MCF 10A (cell line): ENCODE measurements around the gene CACNA2D3. TPM values are rescaled to one million over a fixed set of nuclear protein-coding genes. Genes with fewer than 3 reads are reported as not detected.

Experiments used
- BruUV-seq: library from RNA; stranded (reverse); fragments of 400-500 nt; replicated peaks from 2 replicates; lab custom pipeline; 2021; lab: Mats Ljungman, UMichigan
- CTCF ChIA-PET: fragments of 300-600 bp; sonication (Branson Sonifier 250); formaldehyde crosslinking; extraction: SDS; loops from one replicate; lab custom pipeline; 2021; ENCODE audit warnings: antibody characterized with exemption, inconsistent platforms; lab: Yijun Ruan, JAX
- POLR2A ChIA-PET: fragments of 300-600, 350-650 bp; sonication (Branson Sonifier 250); formaldehyde crosslinking; extraction: SDS; loops from one replicate; lab custom pipeline; 2020; ENCODE audit warnings: antibody characterized with exemption, inconsistent platforms; lab: Yijun Ruan, JAX
- DNase-seq: peaks from one replicate; pipeline ENCODE4 v3.0.0-alpha.2; 2018; ENCODE audit not compliant: unreplicated experiment
- H3K27ac Mint-ChIP-seq: one replicate; pipeline ENCODE4 v1.8.0; 2022; ENCODE audit warnings: mild to moderate bottlenecking, low read depth, mixed read lengths; ENCODE audit not compliant: unreplicated experiment
- H3K27me3 Mint-ChIP-seq: one replicate; pipeline ENCODE4 v1.8.0; 2022; ENCODE audit warnings: mixed read lengths; ENCODE audit not compliant: insufficient read depth, unreplicated experiment
- H3K36me3 Mint-ChIP-seq: one replicate; pipeline ENCODE4 v1.8.0; 2022; ENCODE audit warnings: mild to moderate bottlenecking, moderate library complexity, mixed read lengths; ENCODE audit not compliant: insufficient read depth, unreplicated experiment
- H3K4me1 Mint-ChIP-seq: one replicate; pipeline ENCODE4 v1.8.0; 2022; ENCODE audit warnings: mixed read lengths; ENCODE audit not compliant: insufficient read depth, unreplicated experiment
- H3K4me3 Mint-ChIP-seq: one replicate; pipeline ENCODE4 v1.8.0; 2022; ENCODE audit warnings: mild to moderate bottlenecking, moderate library complexity, mixed read lengths; ENCODE audit not compliant: unreplicated experiment
- H3K9me3 Mint-ChIP-seq: one replicate; pipeline ENCODE4 v1.8.0; 2022; ENCODE audit warnings: mixed read lengths; ENCODE audit not compliant: unreplicated experiment
- CTCF ChIP-seq: fragments of 200-600 bp; IDR thresholded peaks from one replicate; pipeline ENCODE4 v1.8.0; 2022; ENCODE audit warnings: antibody characterized with exemption, mild to moderate bottlenecking; ENCODE audit not compliant: unreplicated experiment
- intact Hi-C: fragments of 100-400 bp; cut with micrococcal nuclease; formaldehyde crosslinking; loops from 2 replicates; pipeline ENCODE4 v1.14.1; 2022
- total RNA-seq: library from RNA; stranded (reverse); gene quantifications from 2 replicates; pipeline ENCODE4 v1.2.3, GENCODE V29; 2022

Gene CACNA2D3
- total RNA-seq, 1 experiment from 2014 or later = 2.3 TPM

DNA sequence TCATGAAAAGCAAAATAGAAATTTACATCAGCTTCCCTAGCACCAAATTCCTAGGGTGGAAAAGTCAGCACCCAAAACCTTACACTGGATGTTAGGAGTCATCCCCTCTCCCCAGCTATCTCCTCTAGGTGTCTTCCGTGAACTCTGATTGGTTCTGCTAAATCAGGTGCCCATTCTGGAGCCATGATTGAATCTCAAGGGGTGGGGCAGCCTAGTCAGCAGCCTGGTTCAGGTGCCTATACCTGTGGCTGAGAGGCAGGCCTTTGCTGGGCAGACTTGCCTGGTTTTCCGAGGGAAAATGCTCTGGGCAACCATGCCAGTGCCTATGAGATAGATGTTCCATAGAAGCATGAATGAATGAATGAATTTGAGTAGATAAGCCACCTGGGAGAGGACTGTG is 468.8 kb downstream of the CACNA2D3 start:
- POLR2A ChIA-PET = interaction anchor here (0.7 kb wide), 1 partner anchor 769 kb away, joined by 4 read pairs; no protein-coding TSS in a partner anchor
- intact Hi-C loops = no loop called here
- H3K27me3 Mint-ChIP-seq = peaks cover 27% of the 10 kb centered on the region
- no peaks in the 10 kb centered on the region for H3K4me1 Mint-ChIP-seq
- no peaks in the 10 kb centered on the region for H3K9me3 Mint-ChIP-seq
- no peak overlapping the region for H3K4me3 Mint-ChIP-seq
- no peaks in the 10 kb centered on the region for H3K36me3 Mint-ChIP-seq
- no peak overlapping the region for H3K27ac Mint-ChIP-seq
- no peak for TF ChIP-seq CTCF
- BruUV-seq = no TSS peak
- DNase-seq = no peak
- CTCF ChIA-PET = no interaction called here

DNA sequence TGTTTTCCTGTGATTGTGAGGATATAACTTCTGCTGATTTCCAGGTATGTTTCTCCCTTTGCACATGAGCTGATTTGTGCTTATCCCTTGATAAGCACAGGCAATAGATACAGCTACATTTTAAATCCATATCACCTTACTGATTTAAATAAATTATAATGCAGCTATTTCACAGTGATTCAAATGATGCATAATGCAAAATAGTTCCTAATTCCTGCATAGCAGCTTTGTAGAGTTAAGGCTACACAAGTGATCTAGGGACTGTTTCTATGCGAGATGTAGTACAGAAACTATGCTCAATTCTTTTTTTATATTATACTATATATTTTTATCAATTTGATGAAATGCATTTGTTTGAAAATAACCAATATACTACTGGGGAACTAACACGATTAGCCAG is 471.3 kb downstream of the CACNA2D3 start:
- BruUV-seq = no TSS peak
- no peaks in the 10 kb centered on the region for H3K36me3 Mint-ChIP-seq
- DNase-seq = no peak
- intact Hi-C loops = no loop called here
- CTCF ChIA-PET = no interaction called here
- H3K9me3 Mint-ChIP-seq = no peaks in the 10 kb centered on the region
- no peak overlapping the region for H3K27ac Mint-ChIP-seq
- no peak overlapping the region for H3K4me3 Mint-ChIP-seq
- H3K4me1 Mint-ChIP-seq = no peaks in the 10 kb centered on the region
- TF ChIP-seq CTCF = no peak
- POLR2A ChIA-PET = interaction anchor here (0.5 kb wide), 1 partner anchor 114 kb away, joined by 3 read pairs; no protein-coding TSS in a partner anchor
- peaks cover 46% of the 10 kb centered on the region for H3K27me3 Mint-ChIP-seq

- Mint-ChIP-seq H3K9me3 (no peaks in the 10 kb centered on the region), H3K4me3 (no peak overlapping the region), H3K36me3 (no peaks in the 10 kb centered on the region), H3K27me3 (peaks cover 60% of the 10 kb centered on the region), H3K4me1 (no peaks in the 10 kb centered on the region), H3K27ac (no peak overlapping the region)
- CTCF ChIA-PET = interaction anchor here (0.6 kb wide), 1 partner anchor 119 kb away, joined by 3 read pairs; no protein-coding TSS in a partner anchor
- TF ChIP-seq CTCF = no peak
- no peak for DNase-seq
- POLR2A ChIA-PET = no interaction called here
- BruUV-seq = no TSS peak
- intact Hi-C loops = no loop called here
Observed at GRCh38 chr3:54596087-54596486, 473.7 kb downstream of the CACNA2D3 start.

GRCh38 chr3:54599716-54600115 is 477.4 kb downstream of the CACNA2D3 start:
- no peak for TF ChIP-seq CTCF
- no TSS peak for BruUV-seq
- Mint-ChIP-seq H3K9me3 (no peaks in the 10 kb centered on the region), H3K36me3 (no peaks in the 10 kb centered on the region), H3K27ac (no peak overlapping the region), H3K27me3 (peaks cover 44% of the 10 kb centered on the region), H3K4me1 (no peaks in the 10 kb centered on the region), H3K4me3 (no peak overlapping the region)
- ChIA-PET CTCF (interaction anchor here (1.4 kb wide), 1 partner anchor 9 kb away, joined by 4 read pairs; no protein-coding TSS in a partner anchor), POLR2A (interaction anchor here (0.9 kb wide), 1 partner anchor 13 kb away, joined by 3 read pairs; no protein-coding TSS in a partner anchor)
- intact Hi-C loops = no loop called here
- DNase-seq = no peak
